Thymus (tissue), 11 donors: Measurements from ENCODE around the gene RERE. TPM values are rescaled to one million over a fixed set of nuclear protein-coding genes. Genes with fewer than 3 reads are reported as not detected.

Experiments
- DNase-seq, 9 donors: peaks; one replicate each; pipeline ENCODE4 v3.0.0-alpha.2; 2013; ENCODE audit warnings: low spot score in 9 of 9, low read depth in 6 of 9, missing footprints in 1 of 9
- H3K27ac ChIP-seq, 2 donors: one replicate each; pipeline ENCODE4 v1.5.1; 2013; ENCODE audit warnings: control low read depth in 1 of 2, low read depth in 1 of 2, low read length in 1 of 2, mild to moderate bottlenecking in 1 of 2, moderate library complexity in 1 of 2
- H3K27me3 ChIP-seq, 2 donors: one replicate each; pipeline ENCODE4 v1.5.1; 2013; ENCODE audit warnings: low read length in 1 of 2; ENCODE audit not compliant: control insufficient read depth in 2 of 2, insufficient read depth in 1 of 2
- H3K36me3 ChIP-seq, 2 donors: one replicate each; pipeline ENCODE4 v1.5.1; 2013; ENCODE audit warnings: low read length in 1 of 2, mild to moderate bottlenecking in 1 of 2, moderate library complexity in 1 of 2; ENCODE audit not compliant: control insufficient read depth in 2 of 2, insufficient read depth in 2 of 2
- H3K4me1 ChIP-seq, 2 donors: one replicate each; pipeline ENCODE4 v1.5.1; 2013; ENCODE audit warnings: low read length in 2 of 2; ENCODE audit not compliant: control insufficient read depth in 2 of 2, insufficient read depth in 2 of 2
- H3K4me3 ChIP-seq, 2 donors: one replicate each; pipeline ENCODE4 v1.5.1; 2013; ENCODE audit warnings: low read length in 2 of 2, control low read depth in 1 of 2, mild to moderate bottlenecking in 1 of 2
- H3K9me3 ChIP-seq, 2 donors: one replicate each; pipeline ENCODE4 v1.5.1; 2013; ENCODE audit warnings: low read length in 1 of 2, mild to moderate bottlenecking in 1 of 2; ENCODE audit not compliant: control insufficient read depth in 2 of 2, insufficient read depth in 1 of 2
- WGBS: extraction: QIAGEN DNeasy Blood & Tissue Kit; methylation state at CpG from one replicate; pipeline ENCODE4 v1.1.7; 2013; 5-methylcytosine and 5-hydroxymethylcytosine counted together
- polyA plus RNA-seq: library from polyadenylated mRNA; stranded (reverse); fragments of 200-250 nt; gene quantifications from one replicate; pipeline ENCODE4 v1.2.3, GENCODE V29; 2013
- total RNA-seq: library from RNA; stranded (reverse); fragments of 120-200 nt; gene quantifications from one replicate; pipeline ENCODE4 v1.2.4, GENCODE V29; 2013
- donor health status: healthy.

The RERE gene
- total and polyA plus RNA-seq, 2 donors, result 22.9 to 37.7 TPM

- Histone ChIP-seq H3K36me3 (peaks cover 0 to 7% of the 10 kb centered on the region in 2 donors), H3K4me1 (peaks cover 21 to 33% of the 10 kb centered on the region in 2 donors), H3K27me3 (no peaks in the 10 kb centered on the region), H3K27ac (no peak overlapping the region), H3K9me3 (no peaks in the 10 kb centered on the region), H3K4me3 (no peak overlapping the region)
- 67% methylated on average over 10 of the region's 10 CpGs for WGBS
- no peak for DNase-seq
Measured at GRCh38 chr1:8394456-8395321, 422.8 kb downstream of the RERE start.

GRCh38 chr1:8392522-8392921 lies 424.9 kb downstream of the RERE start:
- H3K27ac ChIP-seq, result no peak overlapping the region

GRCh38 chr1:8390707-8391106 lies 426.7 kb downstream of the RERE start:
- peaks cover 4 to 12% of the 10 kb centered on the region in 2 donors for H3K4me1 ChIP-seq
- no peak for DNase-seq
- H3K4me3 ChIP-seq, result no peak overlapping the region
- peaks cover 0 to 15% of the 10 kb centered on the region in 2 donors for H3K36me3 ChIP-seq
- H3K27me3 ChIP-seq, result no peaks in the 10 kb centered on the region
- 79% methylated on average over 4 of the region's 4 CpGs for WGBS
- no peak overlapping the region for H3K27ac ChIP-seq
- H3K9me3 ChIP-seq, result no peaks in the 10 kb centered on the region

More at GRCh38 chr1:8392522-8392921, 424.9 kb downstream of the RERE start:
- Histone ChIP-seq H3K4me1 (peaks cover 15 to 29% of the 10 kb centered on the region in 2 donors), H3K9me3 (no peaks in the 10 kb centered on the region), H3K4me3 (no peak overlapping the region), H3K27me3 (no peaks in the 10 kb centered on the region), H3K36me3 (peaks cover 0 to 15% of the 10 kb centered on the region in 2 donors)
- WGBS, result 97% methylated on average over 7 of the region's 7 CpGs
- no peak for DNase-seq

GRCh38 chr1:8389958-8390535 lies 427.4 kb downstream of the RERE start:
- Histone ChIP-seq H3K36me3 (peaks cover 0 to 15% of the 10 kb centered on the region in 2 donors), H3K4me1 (peaks cover 0 to 5% of the 10 kb centered on the region in 2 donors), H3K4me3 (no peak overlapping the region), H3K27ac (no peak overlapping the region), H3K9me3 (no peaks in the 10 kb centered on the region), H3K27me3 (no peaks in the 10 kb centered on the region)
- WGBS, result 83% methylated on average over 7 of the region's 7 CpGs
- no peak for DNase-seq

GRCh38 chr1:8388732-8389562 lies 428.5 kb downstream of the RERE start:
- peaks cover 0 to 9% of the 10 kb centered on the region in 2 donors for H3K4me1 ChIP-seq

GRCh38 chr1:8386247-8386646 lies 431.2 kb downstream of the RERE start:
- H3K27ac ChIP-seq, result no peak overlapping the region
- DNase-seq, result no peak
- peaks cover 9 to 28% of the 10 kb centered on the region in 2 donors for H3K4me1 ChIP-seq

More at GRCh38 chr1:8388732-8389562, 428.5 kb downstream of the RERE start:
- Histone ChIP-seq H3K4me3 (no peak overlapping the region), H3K27me3 (no peaks in the 10 kb centered on the region), H3K27ac (no peak overlapping the region), H3K9me3 (no peaks in the 10 kb centered on the region), H3K36me3 (peaks cover 0 to 23% of the 10 kb centered on the region in 2 donors)
- 98% methylated on average over 12 of the region's 12 CpGs for WGBS
- no peak for DNase-seq

GRCh38 chr1:8384577-8384976 lies 432.9 kb downstream of the RERE start:
- no peaks in the 10 kb centered on the region for H3K9me3 ChIP-seq
- H3K27ac ChIP-seq, result no peak overlapping the region
- DNase-seq, result no peak
- 95% methylated on average over 2 of the region's 2 CpGs for WGBS
- H3K4me3 ChIP-seq, result no peak overlapping the region
- H3K4me1 ChIP-seq, result peaks cover 9 to 44% of the 10 kb centered on the region in 2 donors
- H3K36me3 ChIP-seq, result peaks cover 15 to 23% of the 10 kb centered on the region in 2 donors
- H3K27me3 ChIP-seq, result no peaks in the 10 kb centered on the region

More at GRCh38 chr1:8386247-8386646, 431.2 kb downstream of the RERE start:
- H3K4me3 ChIP-seq, result no peak overlapping the region
- no peaks in the 10 kb centered on the region for H3K9me3 ChIP-seq
- H3K36me3 ChIP-seq, result peaks cover 6 to 28% of the 10 kb centered on the region in 2 donors
- H3K27me3 ChIP-seq, result no peaks in the 10 kb centered on the region

GRCh38 chr1:8384088-8384487 lies 433.4 kb downstream of the RERE start:
- Histone ChIP-seq H3K36me3 (peaks cover 15 to 19% of the 10 kb centered on the region in 2 donors), H3K27ac (no peak overlapping the region), H3K4me1 (peaks cover 9 to 49% of the 10 kb centered on the region in 2 donors), H3K9me3 (no peaks in the 10 kb centered on the region), H3K4me3 (no peak overlapping the region), H3K27me3 (no peaks in the 10 kb centered on the region)
- no peak for DNase-seq
- 95% methylated on average over 6 of the region's 6 CpGs for WGBS
